ENCODE results near the gene DTD1. TPM values are rescaled to one million over a fixed set of nuclear protein-coding genes. Genes with fewer than 3 reads are reported as not detected.

The DTD1 gene
- total and polyA plus RNA-seq, 2 of the 13 experiments (the other 11 are each of a cell fraction or from before 2014, with no cell fraction given), result 41.2 to 79.3 TPM

DNA sequence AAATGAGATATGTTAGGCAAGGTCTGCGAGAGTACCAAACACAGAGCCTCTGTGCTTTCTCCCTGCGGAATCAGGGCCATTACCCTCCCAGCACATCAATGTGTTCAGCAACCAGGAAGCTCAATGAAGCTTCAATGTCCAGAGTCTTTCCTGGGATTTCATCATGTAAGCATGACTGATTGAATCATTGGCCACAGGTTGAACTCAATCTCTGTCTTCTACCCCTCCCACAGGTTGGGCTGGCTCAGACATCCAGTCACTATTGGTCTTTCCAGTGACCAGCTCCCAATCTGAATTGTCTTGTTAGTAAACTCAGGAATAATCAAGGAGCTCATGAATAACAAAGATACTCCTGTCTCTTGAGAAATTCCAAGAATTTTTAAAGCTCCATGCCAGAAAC lies 2.7 kb upstream of the DTD1 start (continued):
- TF ChIP-seq, protein P1, sequence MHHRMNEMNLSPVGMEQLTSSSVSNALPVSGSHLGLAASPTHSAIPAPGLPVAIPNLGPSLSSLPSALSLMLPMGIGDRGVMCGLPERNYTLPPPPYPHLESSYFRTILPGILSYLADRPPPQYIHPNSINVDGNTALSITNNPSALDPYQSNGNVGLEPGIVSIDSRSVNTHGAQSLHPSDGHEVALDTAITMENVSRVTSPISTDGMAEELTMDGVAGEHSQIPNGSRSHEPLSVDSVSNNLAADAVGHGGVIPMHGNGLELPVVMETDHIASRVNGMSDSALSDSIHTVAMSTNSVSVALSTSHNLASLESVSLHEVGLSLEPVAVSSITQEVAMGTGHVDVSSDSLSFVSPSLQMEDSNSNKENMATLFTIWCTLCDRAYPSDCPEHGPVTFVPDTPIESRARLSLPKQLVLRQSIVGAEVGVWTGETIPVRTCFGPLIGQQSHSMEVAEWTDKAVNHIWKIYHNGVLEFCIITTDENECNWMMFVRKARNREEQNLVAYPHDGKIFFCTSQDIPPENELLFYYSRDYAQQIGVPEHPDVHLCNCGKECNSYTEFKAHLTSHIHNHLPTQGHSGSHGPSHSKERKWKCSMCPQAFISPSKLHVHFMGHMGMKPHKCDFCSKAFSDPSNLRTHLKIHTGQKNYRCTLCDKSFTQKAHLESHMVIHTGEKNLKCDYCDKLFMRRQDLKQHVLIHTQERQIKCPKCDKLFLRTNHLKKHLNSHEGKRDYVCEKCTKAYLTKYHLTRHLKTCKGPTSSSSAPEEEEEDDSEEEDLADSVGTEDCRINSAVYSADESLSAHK (CRISPR knock-in tag; IDR thresholded peaks at IDR 0.05; ENCODE audit: borderline replicate concordance), result no peak
- TF ChIP-seq, protein P2, sequence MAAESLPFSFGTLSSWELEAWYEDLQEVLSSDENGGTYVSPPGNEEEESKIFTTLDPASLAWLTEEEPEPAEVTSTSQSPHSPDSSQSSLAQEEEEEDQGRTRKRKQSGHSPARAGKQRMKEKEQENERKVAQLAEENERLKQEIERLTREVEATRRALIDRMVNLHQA (CRISPR knock-in tag; IDR thresholded peaks at IDR 0.05), result peak; percentile 98
- peak; percentile 57 for TF ChIP-seq POLR2G (IDR thresholded peaks at IDR 0.05; ENCODE audit: low read depth, low read length)
- no peak for TF ChIP-seq ZSCAN12 (CRISPR knock-in tag; IDR thresholded peaks at IDR 0.05)
- TF ChIP-seq, protein P3, sequence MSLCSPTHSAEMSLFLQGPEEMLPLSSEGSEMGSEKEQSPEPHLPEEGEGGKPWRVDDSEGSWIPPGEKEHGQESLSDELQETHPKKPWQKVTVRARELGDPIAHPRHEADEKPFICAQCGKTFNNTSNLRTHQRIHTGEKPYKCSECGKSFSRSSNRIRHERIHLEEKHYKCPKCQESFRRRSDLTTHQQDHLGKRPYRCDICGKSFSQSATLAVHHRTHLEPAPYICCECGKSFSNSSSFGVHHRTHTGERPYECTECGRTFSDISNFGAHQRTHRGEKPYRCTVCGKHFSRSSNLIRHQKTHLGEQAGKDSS (CRISPR knock-in tag; IDR thresholded peaks at IDR 0.05; ENCODE audit: borderline replicate concordance, low read depth), result no peak
- no peak for TF ChIP-seq TBX2 (CRISPR knock-in tag; IDR thresholded peaks at IDR 0.05; ENCODE audit: borderline replicate concordance)
- TF ChIP-seq, protein P4, sequence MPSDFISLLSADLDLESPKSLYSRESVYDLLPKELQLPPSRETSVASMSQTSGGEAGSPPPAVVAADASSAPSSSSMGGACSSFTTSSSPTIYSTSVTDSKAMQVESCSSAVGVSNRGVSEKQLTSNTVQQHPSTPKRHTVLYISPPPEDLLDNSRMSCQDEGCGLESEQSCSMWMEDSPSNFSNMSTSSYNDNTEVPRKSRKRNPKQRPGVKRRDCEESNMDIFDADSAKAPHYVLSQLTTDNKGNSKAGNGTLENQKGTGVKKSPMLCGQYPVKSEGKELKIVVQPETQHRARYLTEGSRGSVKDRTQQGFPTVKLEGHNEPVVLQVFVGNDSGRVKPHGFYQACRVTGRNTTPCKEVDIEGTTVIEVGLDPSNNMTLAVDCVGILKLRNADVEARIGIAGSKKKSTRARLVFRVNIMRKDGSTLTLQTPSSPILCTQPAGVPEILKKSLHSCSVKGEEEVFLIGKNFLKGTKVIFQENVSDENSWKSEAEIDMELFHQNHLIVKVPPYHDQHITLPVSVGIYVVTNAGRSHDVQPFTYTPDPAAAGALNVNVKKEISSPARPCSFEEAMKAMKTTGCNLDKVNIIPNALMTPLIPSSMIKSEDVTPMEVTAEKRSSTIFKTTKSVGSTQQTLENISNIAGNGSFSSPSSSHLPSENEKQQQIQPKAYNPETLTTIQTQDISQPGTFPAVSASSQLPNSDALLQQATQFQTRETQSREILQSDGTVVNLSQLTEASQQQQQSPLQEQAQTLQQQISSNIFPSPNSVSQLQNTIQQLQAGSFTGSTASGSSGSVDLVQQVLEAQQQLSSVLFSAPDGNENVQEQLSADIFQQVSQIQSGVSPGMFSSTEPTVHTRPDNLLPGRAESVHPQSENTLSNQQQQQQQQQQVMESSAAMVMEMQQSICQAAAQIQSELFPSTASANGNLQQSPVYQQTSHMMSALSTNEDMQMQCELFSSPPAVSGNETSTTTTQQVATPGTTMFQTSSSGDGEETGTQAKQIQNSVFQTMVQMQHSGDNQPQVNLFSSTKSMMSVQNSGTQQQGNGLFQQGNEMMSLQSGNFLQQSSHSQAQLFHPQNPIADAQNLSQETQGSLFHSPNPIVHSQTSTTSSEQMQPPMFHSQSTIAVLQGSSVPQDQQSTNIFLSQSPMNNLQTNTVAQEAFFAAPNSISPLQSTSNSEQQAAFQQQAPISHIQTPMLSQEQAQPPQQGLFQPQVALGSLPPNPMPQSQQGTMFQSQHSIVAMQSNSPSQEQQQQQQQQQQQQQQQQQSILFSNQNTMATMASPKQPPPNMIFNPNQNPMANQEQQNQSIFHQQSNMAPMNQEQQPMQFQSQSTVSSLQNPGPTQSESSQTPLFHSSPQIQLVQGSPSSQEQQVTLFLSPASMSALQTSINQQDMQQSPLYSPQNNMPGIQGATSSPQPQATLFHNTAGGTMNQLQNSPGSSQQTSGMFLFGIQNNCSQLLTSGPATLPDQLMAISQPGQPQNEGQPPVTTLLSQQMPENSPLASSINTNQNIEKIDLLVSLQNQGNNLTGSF (CRISPR knock-in tag; IDR thresholded peaks at IDR 0.05), result no peak
- TF ChIP-seq KAT8 (CRISPR knock-in tag; IDR thresholded peaks at IDR 0.05), result peak; percentile 63; the same call in 1 of the 2 replicates
